ENCODE measurements around the gene PLCD1.

- TF ChIP-seq EZH2phosphoT487 (IDR thresholded peaks at IDR 0.05; ENCODE audit: insufficient read depth, low read depth) (no peak), EZH2 (IDR thresholded peaks at IDR 0.05; ENCODE audit: insufficient read depth, poor library complexity, severe bottlenecking) (no peak)
Measured at GRCh38 chr3:37991823-37992222, 37.6 kb downstream of the PLCD1 start.

Measured in GM23248 (cell line).